ENCODE results near the gene GZMM. TPM values are rescaled to one million over a fixed set of nuclear protein-coding genes. Genes with fewer than 3 reads are reported as not detected.

Gene GZMM
- total RNA-seq, 5 donors from 2014 or later (not counting 1 experiment from before 2014, with no cell fraction given), result 66.2 to 91.0 (median 78.6) TPM

DNA sequence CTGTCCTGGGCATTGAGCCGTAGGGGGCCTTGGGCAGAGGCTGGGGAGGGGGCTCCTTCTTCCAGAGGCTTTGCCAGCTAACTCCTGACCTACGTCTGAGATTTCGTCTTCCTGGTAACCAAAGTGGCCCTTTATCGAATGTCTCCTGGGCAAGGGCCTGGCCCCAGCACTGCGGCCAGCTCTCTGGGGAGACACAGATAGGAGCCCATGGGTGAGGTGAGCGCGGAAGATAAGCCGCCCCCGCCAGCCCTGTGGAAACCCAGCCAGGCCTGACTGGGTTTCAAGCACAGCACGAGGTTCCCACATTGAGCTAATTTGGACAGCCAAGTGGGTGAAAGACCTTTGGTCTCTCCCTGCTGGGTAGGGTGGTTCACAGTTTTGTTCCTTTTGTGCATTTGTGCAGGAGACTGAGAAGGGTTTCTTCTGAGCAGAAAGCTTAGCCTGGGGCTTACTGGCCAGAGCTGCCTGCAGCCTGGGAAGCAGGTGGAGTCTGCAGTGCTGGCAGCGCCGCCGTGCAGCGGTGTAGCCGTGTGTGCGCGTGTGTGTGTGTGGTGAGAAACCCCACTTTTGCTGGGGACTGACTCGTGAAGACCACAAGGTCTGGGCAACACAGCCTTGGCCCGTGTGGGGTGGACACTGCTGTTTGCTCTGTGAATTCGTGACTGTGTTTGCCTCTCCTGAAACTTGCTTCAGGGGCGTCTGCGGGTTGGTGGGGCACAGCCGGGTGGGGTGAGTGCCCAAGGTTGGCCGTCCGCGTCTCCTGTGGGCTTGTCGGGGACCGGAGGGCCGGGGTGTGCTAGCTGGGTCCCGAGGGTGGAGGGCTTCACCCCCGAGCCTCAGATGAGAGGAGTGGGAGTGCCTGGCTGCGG is 31.0 kb downstream of the GZMM start:
- ChIA-PET CTCF (interaction anchor here (0.6 to 1.4 kb wide), 3 partner anchors 11 to 102 kb away, joined by 3 to 5 read pairs (median 3); partner anchors contain the start of gene CDC34 (in 1 of the 2)), POLR2A (no interaction called here)
- no peaks in the 10 kb centered on the region for H3K27me3 Mint-ChIP-seq
- no peaks in the 10 kb centered on the region for H3K9me3 Mint-ChIP-seq
- Histone ChIP-seq H3K27ac (ENCODE audit: low read length) (no peak overlapping the region), H3K4me1 (ENCODE audit: control insufficient read depth in 1 of 2, extremely low read depth in 1 of 2, insufficient read depth in 2 of 2, low read length in 2 of 2) (peaks cover 18 to 63% of the 10 kb centered on the region in 2 experiments), H3K27me3 (replicated peaks in 1 of 2; ENCODE audit: control insufficient read depth in 2 of 2, extremely low read depth in 1 of 2, insufficient read depth in 2 of 2, low read length in 1 of 2) (no peaks in the 10 kb centered on the region), H3K9me3 (no peaks in the 10 kb centered on the region), H3K4me3 (ENCODE audit: control insufficient read depth in 1 of 2, extremely low read depth in 1 of 2, low read length in 1 of 2) (peak overlapping the region in 1 of 2 donors; percentile 25), H3K36me3 (ENCODE audit: control insufficient read depth in 2 of 2, extremely low read depth in 1 of 2, insufficient read depth in 1 of 2, low read length in 1 of 2) (peaks cover 4 to 17% of the 10 kb centered on the region in 2 donors)
- DNase-seq, result no peak
- H3K27ac Mint-ChIP-seq, result peak overlapping the region in 1 of 2 donors; percentile 31
- WGBS (ENCODE audit: insufficient coverage), result 70% methylated on average over 26 of the region's 32 CpGs
- peaks cover 35 to 52% (median 39%) of the 10 kb centered on the region in 3 donors for H3K4me1 Mint-ChIP-seq
- ATAC-seq (replicated peaks in 1 of 4), result no peak
- H3K36me3 Mint-ChIP-seq, result no peaks in the 10 kb centered on the region
- H3K4me3 Mint-ChIP-seq, result peak overlapping the region; percentile 66 to 99 (median 80)

DNA sequence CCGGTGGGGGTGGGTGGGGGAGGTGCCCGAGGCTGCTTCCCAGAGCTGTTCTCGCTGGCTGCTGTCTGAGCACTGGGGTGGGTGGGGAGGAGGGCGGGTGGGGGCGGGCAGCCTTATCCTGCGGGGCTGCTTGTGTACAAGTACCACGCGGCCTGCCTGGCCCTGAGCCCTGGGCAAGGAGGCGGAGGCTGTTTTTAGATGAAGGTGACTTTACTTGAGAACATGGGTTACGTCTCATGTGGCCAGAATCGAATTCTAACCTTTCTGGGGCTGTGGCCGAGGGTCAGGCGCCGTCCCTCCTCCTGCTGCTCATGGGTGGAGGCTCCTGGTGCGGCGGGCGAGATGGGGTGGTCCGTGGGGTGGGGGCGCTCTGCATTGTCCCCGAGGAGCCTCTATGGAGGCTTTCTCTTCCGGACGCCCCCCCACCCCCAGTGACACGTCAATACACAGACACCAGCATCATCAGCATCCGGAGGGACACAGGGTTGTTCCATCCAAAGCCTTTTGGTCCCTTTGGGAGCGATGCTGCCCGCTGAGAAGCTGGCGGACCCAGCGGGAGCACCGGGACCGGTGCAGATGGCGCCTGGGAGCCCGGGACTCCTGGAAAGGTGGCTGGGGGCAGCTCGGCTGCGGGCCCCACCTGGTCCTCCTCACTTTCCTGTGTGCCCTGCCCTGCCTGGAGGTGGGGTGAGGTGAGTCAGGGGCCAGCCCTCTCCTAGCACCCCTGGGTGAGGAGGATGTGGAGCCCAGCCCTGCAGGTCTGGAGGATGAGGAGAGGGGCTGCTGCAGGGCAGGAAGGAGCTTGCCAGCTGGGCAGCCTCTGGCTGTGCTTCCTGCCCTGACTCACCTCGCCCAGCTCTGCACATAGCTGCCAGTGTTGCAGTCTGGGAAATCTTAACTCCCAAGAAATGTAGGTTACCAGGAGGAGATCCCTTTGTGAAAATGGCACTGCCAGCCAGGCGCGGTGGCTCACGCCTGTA is 32.0 kb downstream of the GZMM start:
- no peaks in the 10 kb centered on the region for H3K36me3 Mint-ChIP-seq
- peaks cover 18 to 58% of the 10 kb centered on the region in 2 experiments for H3K4me1 ChIP-seq (ENCODE audit: control insufficient read depth in 1 of 2, extremely low read depth in 1 of 2, insufficient read depth in 2 of 2, low read length in 2 of 2)
- peak overlapping the region in 1 of 3 donors; percentile 80 for H3K4me3 Mint-ChIP-seq
- H3K27ac ChIP-seq (ENCODE audit: low read length), result no peak overlapping the region
- peaks cover 35 to 50% (median 36%) of the 10 kb centered on the region in 3 donors for H3K4me1 Mint-ChIP-seq
- H3K27me3 ChIP-seq (replicated peaks in 1 of 2; ENCODE audit: control insufficient read depth in 2 of 2, extremely low read depth in 1 of 2, insufficient read depth in 2 of 2, low read length in 1 of 2), result no peaks in the 10 kb centered on the region
- H3K27me3 Mint-ChIP-seq, result no peaks in the 10 kb centered on the region
- POLR2A ChIA-PET, result no interaction called here
- ATAC-seq (replicated peaks in 1 of 4), result no peak
- no peak overlapping the region for H3K4me3 ChIP-seq (ENCODE audit: control insufficient read depth in 1 of 2, extremely low read depth in 1 of 2, low read length in 1 of 2)
- no peak for DNase-seq
- H3K9me3 ChIP-seq, result no peaks in the 10 kb centered on the region
- H3K36me3 ChIP-seq (ENCODE audit: control insufficient read depth in 2 of 2, extremely low read depth in 1 of 2, insufficient read depth in 1 of 2, low read length in 1 of 2), result peaks cover 7 to 24% of the 10 kb centered on the region in 2 donors
- 85% methylated on average over 21 of the region's 38 CpGs for WGBS (ENCODE audit: insufficient coverage)
- CTCF ChIA-PET, result interaction anchor here in 1 of 2 donors (1.4 kb wide), 1 partner anchor 10 kb away, joined by 5 read pairs; no protein-coding TSS in a partner anchor
- no peaks in the 10 kb centered on the region for H3K9me3 Mint-ChIP-seq
- H3K27ac Mint-ChIP-seq, result no peak overlapping the region

DNA sequence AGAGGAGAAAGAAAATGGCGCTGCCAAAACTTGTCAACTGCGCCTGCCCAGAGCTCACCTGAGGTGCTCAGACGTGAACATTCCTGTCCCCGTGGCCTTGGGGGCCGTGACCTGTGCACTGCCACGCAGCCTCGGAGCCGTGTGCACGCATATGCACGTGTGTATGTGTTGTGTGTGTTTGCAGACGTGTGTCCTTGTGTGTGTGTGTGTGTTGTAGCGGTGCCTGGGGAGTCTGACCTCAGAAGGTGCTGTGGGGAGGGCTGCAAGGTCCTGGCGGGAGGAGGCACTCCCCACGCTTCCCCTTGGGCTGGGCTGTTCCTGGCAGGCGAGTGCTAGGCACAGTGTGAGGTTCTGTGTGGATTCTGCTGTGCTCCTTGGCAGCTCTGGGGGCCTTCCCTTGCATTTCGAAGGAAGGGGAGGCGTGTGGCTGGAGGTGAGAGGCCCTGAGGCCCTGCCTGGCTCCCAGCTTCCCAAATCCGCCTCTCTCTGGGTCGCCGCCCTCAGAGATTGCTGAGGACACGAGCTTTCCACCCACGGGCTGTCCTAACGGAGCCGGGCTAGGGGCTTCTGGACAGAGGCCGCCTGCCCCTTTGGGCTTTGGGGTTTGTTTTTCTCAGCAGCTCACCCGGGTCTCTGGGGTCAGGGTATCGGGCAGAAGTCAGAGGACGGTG is 33.0 kb downstream of the GZMM start:
- Mint-ChIP-seq H3K4me3 (no peak overlapping the region), H3K9me3 (no peaks in the 10 kb centered on the region), H3K27ac (no peak overlapping the region), H3K27me3 (no peaks in the 10 kb centered on the region), H3K36me3 (no peaks in the 10 kb centered on the region), H3K4me1 (peaks cover 25 to 41% (median 31%) of the 10 kb centered on the region in 3 donors)
- Histone ChIP-seq H3K4me3 (ENCODE audit: control insufficient read depth in 1 of 2, extremely low read depth in 1 of 2, low read length in 1 of 2) (no peak overlapping the region), H3K9me3 (no peaks in the 10 kb centered on the region), H3K27me3 (replicated peaks in 1 of 2; ENCODE audit: control insufficient read depth in 2 of 2, extremely low read depth in 1 of 2, insufficient read depth in 2 of 2, low read length in 1 of 2) (no peaks in the 10 kb centered on the region), H3K36me3 (ENCODE audit: control insufficient read depth in 2 of 2, extremely low read depth in 1 of 2, insufficient read depth in 1 of 2, low read length in 1 of 2) (peaks cover 7 to 33% of the 10 kb centered on the region in 2 donors), H3K27ac (ENCODE audit: low read length) (no peak overlapping the region), H3K4me1 (ENCODE audit: control insufficient read depth in 1 of 2, extremely low read depth in 1 of 2, insufficient read depth in 2 of 2, low read length in 2 of 2) (peaks cover 14 to 49% of the 10 kb centered on the region in 2 experiments)
- DNase-seq (no peak), ATAC-seq (replicated peaks in 1 of 4) (no peak)
- WGBS (ENCODE audit: insufficient coverage), result 89% methylated on average over 16 of the region's 28 CpGs
- ChIA-PET CTCF (interaction anchor here in 1 of 2 donors (1.4 kb wide), 1 partner anchor 9 kb away, joined by 5 read pairs; no protein-coding TSS in a partner anchor), POLR2A (no interaction called here)

DNA sequence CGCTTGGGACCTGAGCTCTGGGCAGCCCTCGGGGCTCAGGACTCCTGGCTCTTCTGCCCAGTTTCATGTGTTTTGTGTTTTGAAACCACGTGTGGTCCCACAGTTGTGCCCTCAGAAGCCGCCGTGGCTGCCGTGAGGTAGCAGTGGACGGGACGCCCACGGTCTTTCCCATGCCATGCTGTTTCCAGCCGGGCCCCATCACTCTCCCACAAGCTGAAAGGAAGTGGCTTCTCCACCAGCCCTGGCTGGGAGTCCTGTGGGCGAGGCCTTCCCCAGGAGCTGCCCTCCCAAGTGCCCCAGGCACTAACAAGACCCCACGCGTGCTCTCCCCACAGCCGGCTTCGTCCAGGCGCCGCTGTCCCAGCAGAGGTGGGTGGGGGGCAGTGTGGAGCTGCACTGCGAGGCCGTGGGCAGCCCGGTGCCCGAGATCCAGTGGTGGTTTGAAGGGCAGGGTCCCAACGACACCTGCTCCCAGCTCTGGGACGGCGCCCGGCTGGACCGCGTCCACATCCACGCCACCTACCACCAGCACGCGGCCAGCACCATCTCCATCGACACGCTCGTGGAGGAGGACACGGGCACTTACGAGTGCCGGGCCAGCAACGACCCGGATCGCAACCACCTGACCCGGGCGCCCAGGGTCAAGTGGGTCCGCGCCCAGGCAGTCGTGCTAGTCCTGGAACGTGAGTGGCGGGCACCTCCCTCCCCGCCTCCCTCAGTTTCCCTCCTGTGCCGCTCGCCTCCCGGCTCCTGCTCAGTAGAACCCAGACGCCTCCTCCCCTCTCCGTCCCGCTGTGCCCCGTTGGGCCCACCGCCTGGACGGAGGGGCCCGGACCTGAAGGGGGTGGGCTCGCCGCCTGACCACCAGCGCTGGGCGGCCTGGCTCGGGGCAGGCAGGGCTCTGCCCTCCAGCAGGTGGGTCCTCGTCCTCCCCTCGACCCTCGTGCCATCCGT is 33.9 kb downstream of the GZMM start:
- 93% methylated on average over 60 of the region's 66 CpGs for WGBS (ENCODE audit: insufficient coverage)
- no peak overlapping the region for H3K4me3 Mint-ChIP-seq
- Histone ChIP-seq H3K36me3 (ENCODE audit: control insufficient read depth in 2 of 2, extremely low read depth in 1 of 2, insufficient read depth in 1 of 2, low read length in 1 of 2) (peaks cover 7 to 39% of the 10 kb centered on the region in 2 donors), H3K9me3 (no peaks in the 10 kb centered on the region), H3K27ac (ENCODE audit: low read length) (no peak overlapping the region), H3K4me1 (ENCODE audit: control insufficient read depth in 1 of 2, extremely low read depth in 1 of 2, insufficient read depth in 2 of 2, low read length in 2 of 2) (peaks cover 14 to 49% of the 10 kb centered on the region in 2 experiments), H3K27me3 (replicated peaks in 1 of 2; ENCODE audit: control insufficient read depth in 2 of 2, extremely low read depth in 1 of 2, insufficient read depth in 2 of 2, low read length in 1 of 2) (no peaks in the 10 kb centered on the region), H3K4me3 (ENCODE audit: control insufficient read depth in 1 of 2, extremely low read depth in 1 of 2, low read length in 1 of 2) (no peak overlapping the region)
- ChIA-PET POLR2A (no interaction called here), CTCF (no interaction called here)
- no peaks in the 10 kb centered on the region for H3K27me3 Mint-ChIP-seq
- no peak for DNase-seq
- no peak overlapping the region for H3K27ac Mint-ChIP-seq
- ATAC-seq (replicated peaks in 1 of 4), result no peak
- peaks cover 21 to 39% (median 31%) of the 10 kb centered on the region in 3 donors for H3K4me1 Mint-ChIP-seq
- no peaks in the 10 kb centered on the region for H3K9me3 Mint-ChIP-seq
- H3K36me3 Mint-ChIP-seq, result no peaks in the 10 kb centered on the region

DNA sequence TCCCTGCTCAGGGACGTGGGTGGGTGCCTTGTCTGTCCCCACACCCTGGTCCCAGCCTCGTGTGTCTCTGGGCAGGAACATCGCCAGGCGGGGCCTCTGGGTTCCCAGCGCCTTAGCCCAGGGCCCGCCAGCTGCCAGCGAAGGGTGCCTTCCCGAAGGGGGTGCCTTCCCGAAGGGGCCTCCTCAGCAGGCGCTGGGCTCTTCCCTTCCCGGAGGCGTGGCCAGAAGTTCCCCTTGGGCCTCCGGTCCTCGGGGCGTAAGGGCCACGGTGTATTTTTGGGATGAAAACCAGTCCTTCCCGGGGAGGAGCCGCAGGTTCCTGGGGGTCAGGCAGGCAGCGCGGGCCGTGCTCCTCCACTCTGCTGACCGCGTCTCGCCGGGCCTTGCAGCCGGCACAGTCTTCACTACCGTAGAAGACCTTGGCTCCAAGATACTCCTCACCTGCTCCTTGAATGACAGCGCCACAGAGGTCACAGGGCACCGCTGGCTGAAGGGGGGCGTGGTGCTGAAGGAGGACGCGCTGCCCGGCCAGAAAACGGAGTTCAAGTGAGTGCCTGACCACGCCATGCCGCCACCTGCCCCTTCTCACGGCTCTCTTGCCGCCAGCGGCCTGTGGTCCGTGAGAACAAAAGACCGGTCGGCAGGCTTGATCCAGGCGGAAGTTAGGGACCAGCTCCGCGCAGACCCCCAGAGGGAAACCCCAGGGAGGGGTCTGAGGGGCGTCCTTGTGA is 35.4 kb downstream of the GZMM start:
- POLR2A ChIA-PET, result no interaction called here
- H3K9me3 Mint-ChIP-seq, result no peaks in the 10 kb centered on the region
- no peak overlapping the region for H3K4me3 Mint-ChIP-seq

More for the DNA sequence above, 35.4 kb downstream of the GZMM start:
- H3K36me3 ChIP-seq (ENCODE audit: control insufficient read depth in 2 of 2, extremely low read depth in 1 of 2, insufficient read depth in 1 of 2, low read length in 1 of 2), result peaks cover 7 to 48% of the 10 kb centered on the region in 2 donors
- Mint-ChIP-seq H3K27me3 (peaks cover 0 to 2% of the 10 kb centered on the region in 2 donors), H3K27ac (no peak overlapping the region), H3K4me1 (peaks cover 20 to 30% (median 23%) of the 10 kb centered on the region in 3 donors), H3K36me3 (no peaks in the 10 kb centered on the region)
- WGBS (ENCODE audit: insufficient coverage), result 97% methylated on average over 44 of the region's 46 CpGs
- peaks cover 0 to 7% of the 10 kb centered on the region in 2 experiments for H3K27me3 ChIP-seq (replicated peaks in 1 of 2; ENCODE audit: control insufficient read depth in 2 of 2, extremely low read depth in 1 of 2, insufficient read depth in 2 of 2, low read length in 1 of 2)
- no peaks in the 10 kb centered on the region for H3K9me3 ChIP-seq
- no peak for ATAC-seq (replicated peaks in 1 of 4)
- H3K4me1 ChIP-seq (ENCODE audit: control insufficient read depth in 1 of 2, extremely low read depth in 1 of 2, insufficient read depth in 2 of 2, low read length in 2 of 2), result peaks cover 10 to 40% of the 10 kb centered on the region in 2 experiments
- DNase-seq, result no peak
- H3K27ac ChIP-seq (ENCODE audit: low read length), result no peak overlapping the region
- CTCF ChIA-PET, result no interaction called here
- no peak overlapping the region for H3K4me3 ChIP-seq (ENCODE audit: control insufficient read depth in 1 of 2, extremely low read depth in 1 of 2, low read length in 1 of 2)

All from T-cell (primary cell).